Stimulated activated naive CD8-positive, alpha-beta T cell treated with anti-CD3 and anti-CD28 coated beads, Interleukin-15, Interleukin-2, amounts not matched to agents 100 ng/mL and 50 ng/mL, for 24 hours (primary cell): ENCODE data around the gene NXPH2.

Experiments
- H3K27ac Mint-ChIP-seq: one replicate; pipeline ENCODE4 v1.8.0; 2021; ENCODE audit warnings: mild to moderate bottlenecking, mixed read lengths
- H3K27me3 Mint-ChIP-seq: one replicate; pipeline ENCODE4 v1.8.0; 2021; ENCODE audit warnings: mixed read lengths
- H3K36me3 Mint-ChIP-seq: one replicate; pipeline ENCODE4 v1.8.0; 2021; ENCODE audit warnings: low read depth, mixed read lengths
- H3K4me1 Mint-ChIP-seq: one replicate; pipeline ENCODE4 v1.8.0; 2021; ENCODE audit warnings: low read depth, mixed read lengths
- H3K4me3 Mint-ChIP-seq: one replicate; pipeline ENCODE4 v1.8.0; 2021; ENCODE audit warnings: mild to moderate bottlenecking, mixed read lengths
- H3K9me3 Mint-ChIP-seq: one replicate; pipeline ENCODE4 v1.8.0; 2021; ENCODE audit warnings: mixed read lengths

The NXPH2 gene

DNA sequence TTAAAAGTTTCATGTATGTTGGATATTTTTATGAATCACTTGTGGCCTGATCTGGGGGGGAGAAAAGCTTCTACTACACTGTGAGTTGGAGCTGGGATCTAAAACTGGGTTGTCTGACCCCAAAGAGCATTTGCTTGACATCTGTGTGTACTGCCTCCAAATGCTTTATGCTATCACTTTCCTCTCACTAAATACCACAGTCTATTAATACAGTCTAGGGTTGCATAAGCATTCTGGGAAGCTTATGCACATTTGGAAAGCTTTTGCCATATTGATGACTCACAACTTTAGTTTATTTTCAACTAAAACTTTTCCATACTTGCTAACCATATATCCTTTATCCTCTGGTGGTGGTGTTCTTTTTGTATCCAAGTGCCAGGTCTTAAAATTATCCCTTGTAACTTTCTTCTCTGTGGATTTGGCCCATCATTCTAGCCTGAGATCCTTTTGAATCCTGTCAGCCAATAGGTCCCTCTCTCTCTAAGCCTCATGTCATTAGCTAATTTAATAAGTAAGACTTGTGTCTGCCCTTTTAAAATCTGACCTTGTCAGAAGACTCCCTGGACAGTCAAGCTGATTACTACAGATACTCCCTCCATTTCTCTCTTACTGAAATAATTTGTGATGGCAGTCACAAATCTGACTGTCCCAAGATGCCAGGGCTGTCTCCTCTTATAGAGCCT, 72.7 kb downstream of the NXPH2 start:
- Mint-ChIP-seq H3K9me3 (peaks cover 6% of the 10 kb centered on the region), H3K4me3 (no peak overlapping the region)

DNA sequence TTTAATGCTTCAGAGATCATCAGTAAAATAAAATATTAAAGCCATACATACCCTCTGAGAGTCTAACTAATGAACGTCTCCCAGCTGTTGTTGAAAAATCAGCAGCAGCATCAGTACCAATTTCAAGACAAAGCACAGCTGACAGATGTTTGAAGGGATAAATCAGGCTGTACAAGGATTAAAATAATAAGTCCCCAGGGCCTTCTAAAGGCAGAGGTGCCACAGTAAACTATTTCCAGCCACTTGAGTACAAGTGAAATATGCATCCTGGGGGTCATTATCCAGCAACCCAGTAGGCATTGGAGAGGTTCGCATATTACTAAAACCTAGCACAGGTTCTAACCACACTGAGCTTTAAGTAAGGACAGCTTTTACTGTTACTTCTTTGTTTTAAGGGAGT, 76.9 kb downstream of the NXPH2 start:
- H3K36me3 Mint-ChIP-seq, result no peaks in the 10 kb centered on the region
- H3K4me3 Mint-ChIP-seq, result no peak overlapping the region
- no peak overlapping the region for H3K27ac Mint-ChIP-seq
- no peaks in the 10 kb centered on the region for H3K9me3 Mint-ChIP-seq
- H3K27me3 Mint-ChIP-seq, result no peaks in the 10 kb centered on the region
- no peaks in the 10 kb centered on the region for H3K4me1 Mint-ChIP-seq

More for the DNA sequence above, 72.7 kb downstream of the NXPH2 start:
- Mint-ChIP-seq H3K27ac (no peak overlapping the region), H3K27me3 (peaks cover 4% of the 10 kb centered on the region), H3K36me3 (no peaks in the 10 kb centered on the region), H3K4me1 (no peaks in the 10 kb centered on the region)

DNA sequence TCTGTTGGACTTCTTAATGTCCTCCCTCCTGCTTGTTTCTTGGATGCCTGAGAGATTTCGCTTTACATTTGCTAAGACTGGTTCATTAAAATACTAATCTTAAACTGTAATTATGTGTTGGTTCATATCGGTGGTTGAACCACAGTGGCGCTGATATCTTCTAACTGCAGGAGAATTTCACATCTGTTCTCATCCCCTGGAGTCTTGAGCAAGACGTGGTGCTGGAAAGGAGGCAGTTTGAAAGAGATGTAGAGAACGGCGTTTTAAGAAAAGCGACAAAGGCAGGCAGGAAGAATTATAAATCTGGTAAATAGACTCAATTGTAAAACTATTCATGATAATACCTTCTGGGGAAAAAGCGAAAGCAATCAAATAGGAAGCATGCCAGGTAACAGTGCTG, 79.5 kb downstream of the NXPH2 start:
- Mint-ChIP-seq H3K36me3 (no peaks in the 10 kb centered on the region), H3K27ac (no peak overlapping the region), H3K4me1 (peaks cover 3% of the 10 kb centered on the region), H3K9me3 (no peaks in the 10 kb centered on the region), H3K4me3 (no peak overlapping the region), H3K27me3 (no peaks in the 10 kb centered on the region)

DNA sequence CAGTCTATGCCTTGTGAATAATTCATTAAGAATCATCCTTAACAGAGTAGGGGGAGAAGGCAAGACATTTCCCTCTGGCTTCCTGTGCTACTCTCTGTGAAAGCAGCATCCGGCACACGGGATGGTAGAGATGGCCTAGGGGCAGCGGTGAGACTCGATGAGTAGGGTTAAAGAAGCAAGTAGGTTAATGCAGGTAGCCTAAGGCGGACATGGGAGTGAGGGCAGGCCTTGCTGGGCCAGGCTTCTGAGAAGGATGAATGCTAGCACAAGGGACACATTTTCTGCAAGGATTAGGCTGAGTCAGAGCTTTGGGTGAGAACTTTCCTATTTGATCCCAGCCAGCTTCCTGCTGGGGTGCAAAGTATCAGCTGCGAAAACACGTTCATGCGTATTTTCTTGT, 80.8 kb downstream of the NXPH2 start:
- H3K4me3 Mint-ChIP-seq, result no peak overlapping the region

DNA sequence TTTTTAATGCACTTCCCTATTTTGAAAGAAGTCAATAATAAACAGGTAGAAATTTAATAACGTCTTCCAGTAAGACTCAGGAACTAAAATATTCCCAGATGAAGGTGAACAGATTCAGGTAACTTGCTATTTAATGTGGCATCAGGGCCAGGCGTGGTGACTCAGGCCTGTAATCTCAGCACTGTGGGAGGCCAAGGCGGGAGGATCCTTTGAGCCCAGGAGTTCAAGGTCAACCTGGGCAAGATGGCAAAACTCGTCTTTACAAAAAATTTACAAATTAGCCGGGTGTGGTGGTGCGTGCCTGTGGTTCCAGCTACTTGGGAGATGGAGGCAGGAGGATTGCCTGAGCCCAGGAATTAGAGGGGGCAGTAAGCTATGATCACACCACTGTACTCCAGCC, 81.8 kb downstream of the NXPH2 start:
- H3K4me3 Mint-ChIP-seq, result no peak overlapping the region
- no peaks in the 10 kb centered on the region for H3K36me3 Mint-ChIP-seq
- peaks cover 3% of the 10 kb centered on the region for H3K4me1 Mint-ChIP-seq
- H3K27me3 Mint-ChIP-seq, result no peaks in the 10 kb centered on the region
- no peaks in the 10 kb centered on the region for H3K9me3 Mint-ChIP-seq
- no peak overlapping the region for H3K27ac Mint-ChIP-seq

More for the DNA sequence above, 80.8 kb downstream of the NXPH2 start:
- Mint-ChIP-seq H3K9me3 (no peaks in the 10 kb centered on the region), H3K36me3 (no peaks in the 10 kb centered on the region), H3K27me3 (no peaks in the 10 kb centered on the region), H3K4me1 (peaks cover 3% of the 10 kb centered on the region), H3K27ac (no peak overlapping the region)

DNA sequence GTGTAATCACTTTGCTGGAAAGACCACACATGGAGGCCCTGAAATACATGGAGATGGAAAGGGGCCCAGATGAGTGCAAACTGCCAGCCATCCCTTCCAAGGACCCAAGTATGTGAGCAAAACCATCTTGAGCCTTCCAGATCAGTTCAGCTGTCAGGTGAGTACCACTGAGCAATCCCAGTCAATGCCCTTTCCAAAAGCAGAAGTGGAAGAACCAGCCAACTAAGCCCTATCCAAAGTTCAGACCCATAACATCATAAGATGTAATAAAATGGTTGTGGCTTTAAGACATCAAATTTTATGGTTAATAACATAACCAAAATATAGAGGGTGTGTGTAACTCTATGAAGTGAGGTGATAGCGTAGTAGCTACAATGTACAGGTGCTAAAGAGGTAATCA, 88.5 kb downstream of the NXPH2 start:
- no peaks in the 10 kb centered on the region for H3K9me3 Mint-ChIP-seq
- peaks cover 23% of the 10 kb centered on the region for H3K4me1 Mint-ChIP-seq
- no peaks in the 10 kb centered on the region for H3K27me3 Mint-ChIP-seq
- no peaks in the 10 kb centered on the region for H3K36me3 Mint-ChIP-seq
- no peak overlapping the region for H3K4me3 Mint-ChIP-seq
- H3K27ac Mint-ChIP-seq, result no peak overlapping the region

DNA sequence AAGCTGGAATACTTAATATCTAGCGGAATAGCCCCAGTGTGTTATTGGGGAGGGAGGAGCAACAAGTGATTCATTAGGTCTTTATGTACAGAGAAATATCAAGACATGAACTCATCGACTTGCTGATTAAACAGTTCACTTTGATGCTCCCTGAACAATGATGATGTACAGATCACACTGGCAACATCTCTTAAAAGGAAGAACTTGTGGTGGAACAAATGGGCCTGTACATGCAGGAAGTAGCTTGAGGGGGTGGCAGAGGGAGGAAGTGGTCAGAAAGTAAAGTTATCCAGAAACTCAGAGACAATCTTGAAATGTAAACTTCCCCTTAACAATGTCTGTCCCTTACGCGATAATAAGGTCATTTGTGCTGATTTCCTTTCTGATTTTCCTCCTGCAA, 90.5 kb downstream of the NXPH2 start:
- Mint-ChIP-seq H3K4me1 (peaks cover 20% of the 10 kb centered on the region), H3K36me3 (no peaks in the 10 kb centered on the region), H3K9me3 (no peaks in the 10 kb centered on the region), H3K4me3 (no peak overlapping the region), H3K27ac (peak overlapping the region; percentile 24), H3K27me3 (no peaks in the 10 kb centered on the region)

DNA sequence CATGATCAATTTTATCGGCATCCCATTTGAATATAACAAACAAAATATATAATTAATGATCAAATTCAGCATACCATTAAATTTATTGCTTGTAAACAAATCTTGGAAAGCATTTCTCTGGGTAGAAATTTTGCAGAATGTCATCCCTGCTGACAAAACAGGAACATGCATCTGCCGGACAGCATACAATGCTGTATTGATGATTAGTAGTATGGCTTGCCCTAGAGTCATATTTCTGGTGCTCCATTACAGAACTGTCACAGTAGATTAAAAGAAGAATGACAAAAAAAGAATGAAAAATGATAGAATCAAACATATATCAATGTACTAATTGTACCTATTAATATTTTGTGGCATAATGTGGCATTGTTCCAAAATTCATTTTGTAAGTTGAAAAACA, 98.0 kb downstream of the NXPH2 start:
- H3K36me3 Mint-ChIP-seq, result no peaks in the 10 kb centered on the region
- H3K9me3 Mint-ChIP-seq, result no peaks in the 10 kb centered on the region
- H3K27ac Mint-ChIP-seq, result no peak overlapping the region
- H3K27me3 Mint-ChIP-seq, result peaks cover 9% of the 10 kb centered on the region
- H3K4me1 Mint-ChIP-seq, result no peaks in the 10 kb centered on the region
- no peak overlapping the region for H3K4me3 Mint-ChIP-seq

DNA sequence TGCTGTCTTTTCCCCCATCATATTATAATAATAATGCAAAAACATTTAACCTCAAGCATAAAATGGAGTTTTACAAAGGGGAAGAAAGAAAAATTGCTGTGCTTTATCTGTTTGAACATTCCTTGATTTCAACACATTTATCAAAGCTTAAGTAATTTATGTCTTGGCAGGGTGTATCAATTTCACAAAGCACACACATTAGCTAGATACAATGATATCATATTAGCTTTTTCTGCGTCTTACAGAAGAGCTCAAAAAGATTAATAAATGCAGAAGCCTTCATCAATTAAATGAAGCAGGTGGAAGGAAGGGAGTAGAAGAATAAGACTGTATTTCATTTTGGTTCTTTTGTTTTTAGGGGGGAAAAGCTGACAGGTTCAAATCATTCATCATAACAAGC, 103.0 kb downstream of the NXPH2 start:
- H3K9me3 Mint-ChIP-seq, result no peaks in the 10 kb centered on the region
- peaks cover 14% of the 10 kb centered on the region for H3K27me3 Mint-ChIP-seq
- H3K36me3 Mint-ChIP-seq, result no peaks in the 10 kb centered on the region
- no peaks in the 10 kb centered on the region for H3K4me1 Mint-ChIP-seq
- no peak overlapping the region for H3K4me3 Mint-ChIP-seq
- no peak overlapping the region for H3K27ac Mint-ChIP-seq

DNA sequence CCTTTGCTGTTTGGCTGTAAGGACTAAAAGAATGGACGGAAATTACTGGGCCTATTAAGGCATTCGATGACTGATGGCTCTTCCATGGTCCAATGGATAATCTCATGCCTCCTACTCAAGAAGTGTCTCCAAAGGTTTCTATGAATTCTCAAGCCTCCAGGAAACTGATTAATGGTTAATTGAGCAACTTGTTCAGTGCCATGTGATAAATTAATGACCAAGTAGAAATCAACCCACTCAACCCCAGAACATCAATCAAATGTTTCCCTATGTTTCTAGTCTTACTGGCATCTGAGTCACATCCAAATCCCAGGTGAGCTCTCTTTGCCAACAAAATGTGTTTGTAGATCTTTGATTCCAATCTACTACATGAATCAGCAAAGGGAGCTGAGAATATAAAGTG, 103.6 kb downstream of the NXPH2 start:
- Mint-ChIP-seq H3K27ac (no peak overlapping the region), H3K36me3 (no peaks in the 10 kb centered on the region), H3K27me3 (peaks cover 14% of the 10 kb centered on the region), H3K4me1 (no peaks in the 10 kb centered on the region), H3K9me3 (no peaks in the 10 kb centered on the region), H3K4me3 (no peak overlapping the region)

DNA sequence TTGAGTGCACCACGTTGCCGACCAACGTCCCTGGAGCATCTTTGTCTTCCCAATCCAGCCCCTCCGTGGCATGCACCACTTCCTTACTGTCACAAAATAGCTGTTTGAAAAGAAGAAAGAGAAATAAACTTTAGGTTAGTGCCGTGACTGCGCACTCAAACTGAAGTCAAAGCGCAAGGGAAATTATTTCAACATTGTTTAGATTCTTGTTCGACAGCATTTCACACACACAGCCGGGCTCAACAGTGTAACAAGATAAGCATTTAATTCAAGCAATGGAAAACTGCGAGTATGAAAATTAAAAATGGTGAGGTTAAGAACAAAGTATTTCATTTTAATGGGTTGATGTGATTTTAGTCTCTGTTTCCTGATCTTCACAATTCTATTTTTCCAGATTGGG, 108.6 kb downstream of the NXPH2 start:
- no peaks in the 10 kb centered on the region for H3K9me3 Mint-ChIP-seq
- H3K27me3 Mint-ChIP-seq, result peaks cover 3% of the 10 kb centered on the region
- no peak overlapping the region for H3K4me3 Mint-ChIP-seq
- H3K4me1 Mint-ChIP-seq, result no peaks in the 10 kb centered on the region
- no peaks in the 10 kb centered on the region for H3K36me3 Mint-ChIP-seq
- no peak overlapping the region for H3K27ac Mint-ChIP-seq

DNA sequence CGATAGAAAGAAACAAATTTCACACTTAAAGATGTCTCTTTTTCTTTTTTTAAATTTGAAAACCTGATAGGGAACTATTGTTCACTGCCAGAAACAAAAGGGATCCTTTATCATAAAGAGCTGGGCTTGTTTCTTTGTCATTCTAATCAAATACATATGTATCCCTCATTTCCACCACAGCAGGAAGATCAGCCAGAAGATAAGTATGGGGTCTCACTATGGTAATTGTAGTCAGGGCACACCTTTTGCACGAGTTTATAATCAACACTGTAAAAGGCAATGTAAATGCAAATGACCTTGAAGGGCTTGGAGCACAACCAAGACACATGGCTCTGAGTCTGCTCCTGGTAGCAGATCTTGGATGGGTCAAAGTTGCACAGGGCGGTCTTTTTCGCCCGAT, 109.5 kb downstream of the NXPH2 start:
- Mint-ChIP-seq H3K4me3 (no peak overlapping the region), H3K36me3 (no peaks in the 10 kb centered on the region), H3K27ac (no peak overlapping the region), H3K4me1 (no peaks in the 10 kb centered on the region), H3K9me3 (no peaks in the 10 kb centered on the region), H3K27me3 (peaks cover 3% of the 10 kb centered on the region)

DNA sequence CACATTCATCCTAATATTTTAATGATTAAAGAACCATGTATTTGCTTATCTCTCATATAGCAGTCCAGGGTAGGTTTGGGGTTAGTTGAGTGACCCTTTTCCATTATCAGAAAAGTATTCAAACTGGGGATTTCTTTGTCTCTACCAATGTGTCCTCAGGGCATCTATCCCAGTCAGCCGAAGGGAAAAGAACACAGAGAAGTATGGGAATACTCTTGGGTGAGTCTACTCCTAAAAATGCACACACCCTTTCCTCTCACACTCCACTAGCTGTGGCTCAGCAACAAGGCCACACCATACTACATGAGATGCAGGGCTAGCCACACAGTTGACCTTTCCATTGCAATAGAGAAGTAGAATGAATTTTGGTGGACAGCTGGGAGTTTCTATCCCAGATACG, 114.3 kb downstream of the NXPH2 start:
- no peaks in the 10 kb centered on the region for H3K36me3 Mint-ChIP-seq
- H3K9me3 Mint-ChIP-seq, result no peaks in the 10 kb centered on the region
- H3K4me1 Mint-ChIP-seq, result no peaks in the 10 kb centered on the region
- no peak overlapping the region for H3K4me3 Mint-ChIP-seq
- H3K27ac Mint-ChIP-seq, result no peak overlapping the region
- peaks cover 10% of the 10 kb centered on the region for H3K27me3 Mint-ChIP-seq

DNA sequence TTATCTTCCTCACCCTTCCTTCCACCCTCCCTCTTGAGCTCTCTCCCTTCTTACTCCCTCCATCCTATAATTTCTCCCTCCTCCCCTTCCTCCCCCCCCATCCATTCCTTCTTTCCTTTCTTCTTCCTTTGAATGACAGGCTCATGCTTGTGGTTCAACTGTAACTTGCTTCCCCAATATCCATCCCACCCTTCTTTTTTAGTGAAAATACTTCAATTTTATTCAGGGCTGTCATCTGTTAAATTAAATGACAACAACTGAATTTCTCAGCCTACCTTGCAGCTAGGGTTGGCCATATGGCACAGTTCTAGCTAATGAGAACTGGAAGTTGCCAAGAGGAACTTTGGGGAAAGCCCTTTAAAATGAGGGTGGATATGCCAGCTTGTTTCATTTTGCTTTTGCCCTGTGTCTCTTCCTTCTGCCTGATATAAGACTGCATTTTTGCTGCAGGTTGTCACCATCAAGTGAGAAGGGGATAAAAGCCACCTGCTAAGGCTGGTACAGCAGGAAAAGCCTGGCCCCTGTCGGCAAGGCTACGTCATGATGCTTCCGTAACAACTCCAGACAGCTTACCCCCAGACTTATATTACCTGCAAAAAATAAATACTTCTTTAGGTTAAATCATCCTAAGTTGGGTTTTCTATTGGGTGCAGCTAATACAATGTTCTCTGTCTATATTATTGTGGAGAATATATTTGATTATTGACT, 121.8 kb downstream of the NXPH2 start:
- Mint-ChIP-seq H3K36me3 (no peaks in the 10 kb centered on the region), H3K27ac (no peak overlapping the region), H3K9me3 (no peaks in the 10 kb centered on the region), H3K4me3 (no peak overlapping the region), H3K27me3 (peaks cover 9% of the 10 kb centered on the region), H3K4me1 (no peaks in the 10 kb centered on the region)

DNA sequence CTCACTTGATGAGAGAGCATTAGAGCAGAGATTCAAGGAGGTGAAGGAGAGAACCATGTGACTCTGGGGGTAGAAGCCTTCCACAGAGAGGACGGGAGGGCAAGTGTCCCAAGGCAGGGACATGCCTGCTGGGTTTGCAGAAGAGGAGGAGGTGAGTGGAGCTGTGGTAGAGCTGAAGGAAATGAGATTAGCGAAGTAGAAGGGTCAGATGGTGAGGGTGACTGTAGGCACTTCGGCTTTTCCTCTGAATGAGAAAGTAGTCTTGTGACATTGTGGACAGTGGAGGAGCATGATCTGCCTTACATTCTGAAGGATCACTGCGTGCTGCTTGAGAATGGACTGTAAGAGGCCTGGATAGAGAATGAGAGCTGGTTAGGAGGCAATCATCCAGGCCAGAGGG, 126.0 kb downstream of the NXPH2 start:
- H3K27ac Mint-ChIP-seq, result no peak overlapping the region
- H3K4me3 Mint-ChIP-seq, result no peak overlapping the region
- peaks cover 11% of the 10 kb centered on the region for H3K27me3 Mint-ChIP-seq
- H3K9me3 Mint-ChIP-seq, result no peaks in the 10 kb centered on the region
- no peaks in the 10 kb centered on the region for H3K4me1 Mint-ChIP-seq
- no peaks in the 10 kb centered on the region for H3K36me3 Mint-ChIP-seq

DNA sequence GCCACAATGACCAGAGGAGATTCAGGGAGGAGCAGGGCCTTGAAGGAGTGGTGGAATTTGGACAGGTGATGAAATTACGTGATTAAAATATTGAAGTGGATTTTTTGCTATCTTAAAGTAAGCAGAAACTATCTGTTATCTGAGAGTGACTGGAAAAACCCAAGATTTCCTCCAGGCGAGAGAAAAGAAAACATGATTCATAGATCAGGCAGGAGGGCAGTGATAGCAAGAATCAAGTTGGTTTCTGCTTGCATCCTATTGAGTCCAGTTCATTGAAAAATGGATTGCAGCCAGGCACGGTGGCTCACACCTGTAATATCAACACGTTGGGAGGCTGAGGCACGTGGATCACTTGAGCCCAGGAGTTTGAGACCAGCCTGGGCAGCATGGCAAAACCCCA, 127.8 kb downstream of the NXPH2 start:
- no peaks in the 10 kb centered on the region for H3K36me3 Mint-ChIP-seq
- H3K4me3 Mint-ChIP-seq, result no peak overlapping the region
- H3K27ac Mint-ChIP-seq, result no peak overlapping the region
- no peaks in the 10 kb centered on the region for H3K9me3 Mint-ChIP-seq
- H3K27me3 Mint-ChIP-seq, result peaks cover 16% of the 10 kb centered on the region
- no peaks in the 10 kb centered on the region for H3K4me1 Mint-ChIP-seq
